ENCODE measurements around the gene OR2T2. TPM values are rescaled to one million over a fixed set of nuclear protein-coding genes. Genes with fewer than 3 reads are reported as not detected.
"Not testable (repeated sequence)": the region's sequence is repeated elsewhere in the genome, so short reads cannot be mapped to it uniquely, and the experiment has no call there.

The OR2T2 gene
- total RNA-seq, 1 experiment from 2014 or later: not detected

DNA sequence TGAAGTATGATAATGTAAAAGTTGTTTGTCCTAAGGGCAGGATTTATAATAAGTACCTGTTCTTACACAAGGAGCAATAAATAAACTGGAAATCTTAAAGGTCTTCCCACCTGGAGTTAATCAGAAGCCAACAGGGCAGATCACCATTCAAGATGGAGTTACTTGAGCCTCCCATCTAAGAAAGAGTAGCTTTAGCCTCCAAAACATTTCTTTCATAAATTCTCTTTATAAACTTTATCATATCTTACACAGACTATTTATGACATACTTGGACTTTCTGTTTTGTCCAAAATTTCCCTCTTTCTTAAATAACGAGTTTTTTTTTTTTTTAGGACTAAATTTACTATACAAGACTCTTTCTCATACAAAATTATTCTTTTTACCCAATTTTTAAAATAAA, 24.1 kb upstream of the OR2T2 start:
- no peaks in the 10 kb centered on the region for H4K20me1 ChIP-seq (ENCODE audit: insufficient read depth)
- ChIA-PET POLR2A (ENCODE audit: unreplicated experiment) (no interaction called here), CTCF (no interaction called here)
- no TSS peak for BruUV-seq (replicated peaks)
- no peak for DNase-seq
- H3K9me3 ChIP-seq (ENCODE audit: insufficient read depth, low read depth): no peaks in the 10 kb centered on the region
- H3K36me3 ChIP-seq (ENCODE audit: low read depth): no peaks in the 10 kb centered on the region
- H3K4me2 ChIP-seq: no peak overlapping the region
- intact Hi-C loops (cut with micrococcal nuclease; ENCODE audit: unreplicated experiment): no loop called here
- no peak overlapping the region for H3K4me3 ChIP-seq
- TF ChIP-seq, protein P1, sequence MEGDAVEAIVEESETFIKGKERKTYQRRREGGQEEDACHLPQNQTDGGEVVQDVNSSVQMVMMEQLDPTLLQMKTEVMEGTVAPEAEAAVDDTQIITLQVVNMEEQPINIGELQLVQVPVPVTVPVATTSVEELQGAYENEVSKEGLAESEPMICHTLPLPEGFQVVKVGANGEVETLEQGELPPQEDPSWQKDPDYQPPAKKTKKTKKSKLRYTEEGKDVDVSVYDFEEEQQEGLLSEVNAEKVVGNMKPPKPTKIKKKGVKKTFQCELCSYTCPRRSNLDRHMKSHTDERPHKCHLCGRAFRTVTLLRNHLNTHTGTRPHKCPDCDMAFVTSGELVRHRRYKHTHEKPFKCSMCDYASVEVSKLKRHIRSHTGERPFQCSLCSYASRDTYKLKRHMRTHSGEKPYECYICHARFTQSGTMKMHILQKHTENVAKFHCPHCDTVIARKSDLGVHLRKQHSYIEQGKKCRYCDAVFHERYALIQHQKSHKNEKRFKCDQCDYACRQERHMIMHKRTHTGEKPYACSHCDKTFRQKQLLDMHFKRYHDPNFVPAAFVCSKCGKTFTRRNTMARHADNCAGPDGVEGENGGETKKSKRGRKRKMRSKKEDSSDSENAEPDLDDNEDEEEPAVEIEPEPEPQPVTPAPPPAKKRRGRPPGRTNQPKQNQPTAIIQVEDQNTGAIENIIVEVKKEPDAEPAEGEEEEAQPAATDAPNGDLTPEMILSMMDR (conservative IDR thresholded peaks at IDR 0.05): no peak
- TF ChIP-seq EZH2 (IDR thresholded peaks at IDR 0.05; ENCODE audit: low read depth): no peak
- H3K9me2 ChIP-seq (ENCODE audit: insufficient read depth): no peaks in the 10 kb centered on the region
- no peaks in the 10 kb centered on the region for H3K79me2 ChIP-seq (ENCODE audit: low read depth)
- H3K27ac ChIP-seq: no peak overlapping the region
- no peaks in the 10 kb centered on the region for H3K27me3 ChIP-seq (ENCODE audit: insufficient read depth, low read depth)
- no peaks in the 10 kb centered on the region for H3F3A ChIP-seq (ENCODE audit: insufficient read depth, low read depth)
- no peaks in the 10 kb centered on the region for H3K4me1 ChIP-seq (replicated peaks; ENCODE audit: insufficient read depth)
- H2AFZ ChIP-seq: no peak overlapping the region

DNA sequence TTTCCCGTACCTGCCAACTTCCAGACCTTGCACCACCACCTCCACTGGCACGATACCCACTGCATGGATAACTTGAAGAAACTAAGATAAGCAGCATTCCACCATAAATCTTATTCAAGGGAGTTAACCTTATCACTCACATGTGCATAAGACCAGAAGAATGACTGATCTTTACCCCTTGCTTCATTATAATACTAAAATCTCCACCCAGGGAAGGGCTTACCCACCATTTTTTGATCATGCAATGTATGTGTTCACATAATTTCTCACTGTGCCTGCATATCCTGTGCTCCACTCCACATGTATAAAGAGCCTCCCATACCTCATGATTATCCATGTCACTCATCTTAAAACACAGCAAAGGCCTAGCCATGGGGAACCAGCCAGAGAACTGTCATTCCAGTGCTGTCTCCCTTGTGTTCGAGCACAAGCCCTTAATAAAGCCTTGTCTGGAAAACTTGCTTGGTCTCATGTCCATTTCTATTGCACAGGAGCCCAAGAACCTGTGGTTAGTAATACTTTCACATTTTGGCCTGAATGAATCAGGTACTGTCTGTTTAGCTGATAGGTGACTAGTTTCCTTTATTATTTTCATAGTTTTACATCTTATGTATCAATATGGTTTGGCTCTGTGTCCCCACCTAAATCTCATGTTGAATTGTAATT, 17.8 kb upstream of the OR2T2 start:
- H3K9me3 ChIP-seq (ENCODE audit: insufficient read depth, low read depth); POLR2A ChIA-PET (ENCODE audit: unreplicated experiment); H3K4me1 ChIP-seq (replicated peaks; ENCODE audit: insufficient read depth); H3K4me3 ChIP-seq; CTCF ChIA-PET; BruUV-seq (replicated peaks); H3K27ac ChIP-seq; H3K27me3 ChIP-seq (ENCODE audit: insufficient read depth, low read depth); H3K4me2 ChIP-seq; intact Hi-C loops (cut with micrococcal nuclease; ENCODE audit: unreplicated experiment); H3K9me2 ChIP-seq (ENCODE audit: insufficient read depth); H4K20me1 ChIP-seq (ENCODE audit: insufficient read depth); H2AFZ ChIP-seq; H3K79me2 ChIP-seq (ENCODE audit: low read depth); DNase-seq; H3K36me3 ChIP-seq (ENCODE audit: low read depth); H3F3A ChIP-seq (ENCODE audit: insufficient read depth, low read depth): not testable (repeated sequence)

DNA sequence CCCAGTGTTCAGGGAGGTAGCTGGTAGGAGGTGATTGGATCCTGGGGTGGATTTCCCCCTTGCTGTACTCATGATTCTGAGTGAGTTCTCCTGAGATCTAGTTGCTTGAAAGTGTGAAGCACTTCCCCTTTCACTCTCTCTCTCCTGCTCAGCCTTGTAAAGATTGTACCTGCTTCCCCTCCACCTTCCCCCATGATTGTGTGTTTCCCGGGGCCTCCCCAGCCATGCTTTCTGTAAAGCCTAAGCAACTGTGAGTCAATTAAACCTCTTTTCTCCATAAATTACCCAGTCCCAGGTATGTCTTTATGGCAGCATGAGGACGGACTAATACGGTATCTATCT, 17.3 kb upstream of the OR2T2 start:
- CTCF ChIA-PET; H2AFZ ChIP-seq; H4K20me1 ChIP-seq (ENCODE audit: insufficient read depth); H3K36me3 ChIP-seq (ENCODE audit: low read depth); H3K9me2 ChIP-seq (ENCODE audit: insufficient read depth); POLR2A ChIA-PET (ENCODE audit: unreplicated experiment); H3F3A ChIP-seq (ENCODE audit: insufficient read depth, low read depth); H3K4me2 ChIP-seq; DNase-seq; H3K79me2 ChIP-seq (ENCODE audit: low read depth); BruUV-seq (replicated peaks); H3K27ac ChIP-seq; intact Hi-C loops (cut with micrococcal nuclease; ENCODE audit: unreplicated experiment); H3K9me3 ChIP-seq (ENCODE audit: insufficient read depth, low read depth); H3K27me3 ChIP-seq (ENCODE audit: insufficient read depth, low read depth); H3K4me1 ChIP-seq (replicated peaks; ENCODE audit: insufficient read depth); H3K4me3 ChIP-seq: not testable (repeated sequence)

DNA sequence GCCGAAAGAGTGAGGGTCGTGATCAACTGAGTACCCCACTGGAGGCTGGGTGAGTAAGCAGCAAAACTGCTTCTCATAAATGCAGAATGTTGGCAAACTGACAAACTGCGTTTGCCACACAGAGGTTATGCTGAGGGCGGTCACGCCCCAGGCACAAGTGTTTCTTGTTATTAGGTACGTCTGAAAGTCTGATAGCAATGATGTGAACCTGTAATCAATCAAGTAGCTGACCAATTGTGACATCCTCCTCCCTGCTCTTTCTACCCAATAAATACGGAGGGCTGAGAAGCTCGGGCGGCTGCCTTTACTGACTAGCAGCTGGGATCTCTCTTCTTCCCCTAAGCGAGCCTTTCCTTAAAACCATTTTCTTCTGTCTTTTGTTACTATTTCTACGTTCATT, 13.8 kb upstream of the OR2T2 start:
- DNase-seq; CTCF ChIA-PET; H4K20me1 ChIP-seq (ENCODE audit: insufficient read depth); H3K4me2 ChIP-seq; H3K4me1 ChIP-seq (replicated peaks; ENCODE audit: insufficient read depth); H3K9me2 ChIP-seq (ENCODE audit: insufficient read depth); H3K79me2 ChIP-seq (ENCODE audit: low read depth); H3K36me3 ChIP-seq (ENCODE audit: low read depth); H3K9me3 ChIP-seq (ENCODE audit: insufficient read depth, low read depth); H2AFZ ChIP-seq; H3K27ac ChIP-seq; H3K27me3 ChIP-seq (ENCODE audit: insufficient read depth, low read depth); H3F3A ChIP-seq (ENCODE audit: insufficient read depth, low read depth); POLR2A ChIA-PET (ENCODE audit: unreplicated experiment); H3K4me3 ChIP-seq; intact Hi-C loops (cut with micrococcal nuclease; ENCODE audit: unreplicated experiment); BruUV-seq (replicated peaks): not testable (repeated sequence)

DNA sequence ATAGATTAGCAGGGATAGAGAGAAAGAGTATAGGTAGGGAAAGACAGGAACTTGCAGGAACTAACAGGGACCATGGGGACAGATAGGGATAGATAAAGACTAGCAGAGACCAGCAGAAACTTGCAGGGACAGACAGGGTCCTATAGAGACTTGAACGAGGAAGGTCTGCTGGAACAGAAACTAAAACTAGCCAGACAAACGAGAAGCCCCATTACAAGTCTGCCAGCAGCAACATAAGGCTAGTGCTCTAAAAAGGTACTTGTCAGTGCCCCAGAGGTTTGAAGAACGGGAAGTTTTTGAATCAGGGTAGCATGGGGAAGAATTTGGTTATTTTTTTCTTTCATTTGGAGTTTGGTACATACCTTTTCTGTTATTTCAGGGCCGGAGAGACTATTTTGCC, 13.2 kb upstream of the OR2T2 start:
- H3K27ac ChIP-seq; DNase-seq; intact Hi-C loops (cut with micrococcal nuclease; ENCODE audit: unreplicated experiment); H3K79me2 ChIP-seq (ENCODE audit: low read depth); BruUV-seq (replicated peaks); H3K4me3 ChIP-seq; H3K36me3 ChIP-seq (ENCODE audit: low read depth); H3F3A ChIP-seq (ENCODE audit: insufficient read depth, low read depth); H3K27me3 ChIP-seq (ENCODE audit: insufficient read depth, low read depth); H3K9me2 ChIP-seq (ENCODE audit: insufficient read depth); H3K4me1 ChIP-seq (replicated peaks; ENCODE audit: insufficient read depth); POLR2A ChIA-PET (ENCODE audit: unreplicated experiment); H3K4me2 ChIP-seq; CTCF ChIA-PET; H2AFZ ChIP-seq; H3K9me3 ChIP-seq (ENCODE audit: insufficient read depth, low read depth); H4K20me1 ChIP-seq (ENCODE audit: insufficient read depth): not testable (repeated sequence)

DNA sequence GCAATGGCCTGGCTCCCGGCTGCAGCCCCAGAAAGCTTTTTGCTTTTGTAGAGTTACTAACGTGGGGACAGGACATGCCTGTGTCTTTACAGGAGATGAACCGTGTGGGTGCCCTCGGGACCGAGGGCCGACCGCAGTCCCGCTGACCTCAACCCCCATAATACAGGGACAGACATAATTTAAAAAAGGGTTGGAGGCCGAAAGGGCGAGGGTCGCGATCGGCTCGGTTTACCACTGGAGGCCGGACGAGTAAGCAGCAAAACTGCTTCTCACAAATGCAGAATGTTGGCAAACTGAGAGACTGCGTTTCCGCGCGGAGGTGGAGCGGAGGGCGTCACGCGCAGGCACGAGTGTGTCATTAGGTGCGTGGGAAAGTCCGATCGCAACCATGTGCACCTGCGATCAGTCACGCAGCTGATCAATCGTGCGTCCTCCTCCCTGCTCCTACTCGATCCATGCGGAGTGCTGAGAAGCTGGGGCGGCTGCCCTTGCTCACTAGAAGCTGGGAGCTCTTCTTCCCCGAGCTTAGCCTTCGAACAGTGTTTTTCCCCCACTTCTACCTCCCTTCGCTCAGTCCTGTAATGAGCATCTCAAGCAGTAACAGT, 11.5 kb upstream of the OR2T2 start:
- BruUV-seq (replicated peaks); POLR2A ChIA-PET (ENCODE audit: unreplicated experiment); H3K27ac ChIP-seq; H3K27me3 ChIP-seq (ENCODE audit: insufficient read depth, low read depth); H3K4me3 ChIP-seq; intact Hi-C loops (cut with micrococcal nuclease; ENCODE audit: unreplicated experiment); H3K79me2 ChIP-seq (ENCODE audit: low read depth); H3K36me3 ChIP-seq (ENCODE audit: low read depth); H3K4me1 ChIP-seq (replicated peaks; ENCODE audit: insufficient read depth); H4K20me1 ChIP-seq (ENCODE audit: insufficient read depth); H2AFZ ChIP-seq; H3K4me2 ChIP-seq; DNase-seq; CTCF ChIA-PET; H3K9me3 ChIP-seq (ENCODE audit: insufficient read depth, low read depth); H3K9me2 ChIP-seq (ENCODE audit: insufficient read depth); H3F3A ChIP-seq (ENCODE audit: insufficient read depth, low read depth): not testable (repeated sequence)

DNA sequence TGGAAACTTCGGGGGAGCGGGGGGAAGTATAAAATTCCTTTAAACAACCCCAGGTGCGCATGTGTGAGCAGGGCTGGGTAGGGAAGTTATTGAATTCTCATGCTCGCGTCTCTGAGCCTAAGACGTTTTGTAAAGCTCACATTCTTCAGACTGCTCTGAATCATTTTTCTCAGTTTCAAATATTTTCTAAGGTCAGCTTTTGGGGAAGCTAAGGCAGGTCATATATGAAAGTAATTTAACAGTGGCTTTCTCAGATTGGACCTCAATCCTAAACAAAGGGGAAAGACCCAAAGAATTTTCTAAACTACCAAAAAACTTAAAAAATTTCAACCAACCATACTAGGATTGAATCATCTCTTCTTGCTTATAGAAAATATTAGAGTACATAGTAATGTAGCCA, 10.5 kb upstream of the OR2T2 start:
- H3K4me2 ChIP-seq; H3K4me1 ChIP-seq (replicated peaks; ENCODE audit: insufficient read depth); intact Hi-C loops (cut with micrococcal nuclease; ENCODE audit: unreplicated experiment); H3K27me3 ChIP-seq (ENCODE audit: insufficient read depth, low read depth); H3K27ac ChIP-seq; CTCF ChIA-PET; H3K79me2 ChIP-seq (ENCODE audit: low read depth); H3K4me3 ChIP-seq; H3K36me3 ChIP-seq (ENCODE audit: low read depth); H4K20me1 ChIP-seq (ENCODE audit: insufficient read depth); DNase-seq; H3K9me2 ChIP-seq (ENCODE audit: insufficient read depth); BruUV-seq (replicated peaks); H3K9me3 ChIP-seq (ENCODE audit: insufficient read depth, low read depth); POLR2A ChIA-PET (ENCODE audit: unreplicated experiment); H3F3A ChIP-seq (ENCODE audit: insufficient read depth, low read depth); H2AFZ ChIP-seq: not testable (repeated sequence)
